Measurements from ENCODE around the gene ZNF195.
"Not testable (repeated sequence)": the region's sequence is repeated elsewhere in the genome, so short reads cannot be mapped to it uniquely, and the experiment has no call there.

DNA sequence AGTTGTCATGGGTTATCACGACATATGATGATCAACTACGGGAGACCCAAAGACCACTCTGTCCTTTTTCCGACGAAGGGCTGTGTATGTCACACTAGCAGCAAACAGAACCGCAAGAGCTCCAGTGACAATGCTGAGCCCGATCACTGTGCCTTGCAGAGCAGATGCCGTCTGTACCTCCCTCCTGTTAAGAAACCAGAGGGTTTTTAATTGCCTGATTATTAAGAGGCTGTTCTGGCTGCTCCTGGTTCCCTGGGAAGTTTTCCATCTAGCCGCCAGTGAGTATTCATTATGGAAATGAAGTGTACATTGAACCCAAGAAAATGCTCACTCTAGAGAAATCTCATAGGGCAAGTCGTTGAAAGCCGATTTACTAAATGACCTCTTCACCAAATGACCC, 49.1 kb upstream of the ZNF195 start:
- TF ChIP-seq, protein P1, sequence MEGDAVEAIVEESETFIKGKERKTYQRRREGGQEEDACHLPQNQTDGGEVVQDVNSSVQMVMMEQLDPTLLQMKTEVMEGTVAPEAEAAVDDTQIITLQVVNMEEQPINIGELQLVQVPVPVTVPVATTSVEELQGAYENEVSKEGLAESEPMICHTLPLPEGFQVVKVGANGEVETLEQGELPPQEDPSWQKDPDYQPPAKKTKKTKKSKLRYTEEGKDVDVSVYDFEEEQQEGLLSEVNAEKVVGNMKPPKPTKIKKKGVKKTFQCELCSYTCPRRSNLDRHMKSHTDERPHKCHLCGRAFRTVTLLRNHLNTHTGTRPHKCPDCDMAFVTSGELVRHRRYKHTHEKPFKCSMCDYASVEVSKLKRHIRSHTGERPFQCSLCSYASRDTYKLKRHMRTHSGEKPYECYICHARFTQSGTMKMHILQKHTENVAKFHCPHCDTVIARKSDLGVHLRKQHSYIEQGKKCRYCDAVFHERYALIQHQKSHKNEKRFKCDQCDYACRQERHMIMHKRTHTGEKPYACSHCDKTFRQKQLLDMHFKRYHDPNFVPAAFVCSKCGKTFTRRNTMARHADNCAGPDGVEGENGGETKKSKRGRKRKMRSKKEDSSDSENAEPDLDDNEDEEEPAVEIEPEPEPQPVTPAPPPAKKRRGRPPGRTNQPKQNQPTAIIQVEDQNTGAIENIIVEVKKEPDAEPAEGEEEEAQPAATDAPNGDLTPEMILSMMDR (IDR thresholded peaks at IDR 0.05 in 2 of 3, conservative IDR thresholded peaks at IDR 0.05 in 1 of 3; ENCODE audit: control insufficient read depth in 2 of 3, extremely low read depth in 1 of 3, insufficient read depth in 1 of 3, low read depth in 3 of 3, low read length in 3 of 3): not testable (repeated sequence)
- not testable (repeated sequence) for TF ChIP-seq FOS (IDR thresholded peaks at IDR 0.05; ENCODE audit: borderline replicate concordance, extremely low read depth, insufficient read length); EP300 (IDR thresholded peaks at IDR 0.05; ENCODE audit: borderline replicate concordance in 1 of 2, control insufficient read depth in 1 of 2, low read depth in 2 of 2, low read length in 2 of 2); EZH2 (IDR thresholded peaks at IDR 0.05; ENCODE audit: borderline replicate concordance, control insufficient read depth, low read depth, low read length); MXI1 (IDR thresholded peaks at IDR 0.05; ENCODE audit: low read depth, low read length); EED (IDR thresholded peaks at IDR 0.05; ENCODE audit: low read depth)
- TF ChIP-seq, protein P2, sequence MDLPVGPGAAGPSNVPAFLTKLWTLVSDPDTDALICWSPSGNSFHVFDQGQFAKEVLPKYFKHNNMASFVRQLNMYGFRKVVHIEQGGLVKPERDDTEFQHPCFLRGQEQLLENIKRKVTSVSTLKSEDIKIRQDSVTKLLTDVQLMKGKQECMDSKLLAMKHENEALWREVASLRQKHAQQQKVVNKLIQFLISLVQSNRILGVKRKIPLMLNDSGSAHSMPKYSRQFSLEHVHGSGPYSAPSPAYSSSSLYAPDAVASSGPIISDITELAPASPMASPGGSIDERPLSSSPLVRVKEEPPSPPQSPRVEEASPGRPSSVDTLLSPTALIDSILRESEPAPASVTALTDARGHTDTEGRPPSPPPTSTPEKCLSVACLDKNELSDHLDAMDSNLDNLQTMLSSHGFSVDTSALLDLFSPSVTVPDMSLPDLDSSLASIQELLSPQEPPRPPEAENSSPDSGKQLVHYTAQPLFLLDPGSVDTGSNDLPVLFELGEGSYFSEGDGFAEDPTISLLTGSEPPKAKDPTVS (IDR thresholded peaks at IDR 0.05; ENCODE audit: low read depth, low read length): not testable (repeated sequence)
